ENCODE results near the gene ACHE. TPM values are rescaled to one million over a fixed set of nuclear protein-coding genes. Genes with fewer than 3 reads are reported as not detected.

Gene ACHE
- total and polyA plus RNA-seq, 2 of the 13 experiments (the other 11 are each of a cell fraction or from before 2014, with no cell fraction given), result 0.18 to 0.40 TPM

DNA sequence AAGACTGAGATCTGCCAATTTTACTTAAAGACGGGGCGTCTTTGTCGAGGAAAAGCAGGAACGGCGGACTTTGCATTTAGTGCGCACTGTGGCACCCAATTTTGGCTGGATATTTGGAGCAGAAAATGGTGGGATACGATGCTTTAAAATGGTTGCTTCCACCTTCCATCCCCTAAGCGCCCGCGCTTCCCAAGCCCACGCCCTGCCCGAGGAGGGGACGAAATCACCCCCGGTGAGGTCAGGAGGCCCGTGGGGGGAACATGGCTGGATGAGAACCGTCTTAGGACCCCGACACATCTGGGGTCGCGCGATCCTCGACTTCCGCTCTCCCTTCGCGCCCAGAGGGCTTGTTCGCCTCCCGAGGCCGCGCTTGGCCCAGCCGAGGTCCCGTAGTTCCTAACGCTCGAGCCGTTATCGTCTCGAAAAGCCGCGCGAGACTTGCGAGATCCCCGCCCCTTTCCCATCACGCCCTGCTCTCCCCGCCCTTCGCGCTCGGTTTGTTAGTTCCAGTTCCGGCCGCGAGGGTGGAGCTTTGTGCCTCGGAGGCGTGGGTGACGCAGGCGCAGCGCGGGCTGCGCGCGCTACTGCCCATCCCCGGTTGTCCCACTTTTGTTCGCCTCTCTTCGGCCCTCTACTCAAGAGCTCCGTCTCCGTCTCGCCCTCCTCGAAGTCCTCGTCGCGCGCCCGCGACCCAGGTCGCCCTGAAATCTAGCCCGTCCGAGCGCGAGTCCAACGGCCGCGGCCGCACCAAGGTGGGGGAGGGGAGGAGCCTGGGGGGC lies 20.9 kb downstream of the ACHE start, which contains the start of gene SRRT (continued):
- TF ChIP-seq, protein P1, sequence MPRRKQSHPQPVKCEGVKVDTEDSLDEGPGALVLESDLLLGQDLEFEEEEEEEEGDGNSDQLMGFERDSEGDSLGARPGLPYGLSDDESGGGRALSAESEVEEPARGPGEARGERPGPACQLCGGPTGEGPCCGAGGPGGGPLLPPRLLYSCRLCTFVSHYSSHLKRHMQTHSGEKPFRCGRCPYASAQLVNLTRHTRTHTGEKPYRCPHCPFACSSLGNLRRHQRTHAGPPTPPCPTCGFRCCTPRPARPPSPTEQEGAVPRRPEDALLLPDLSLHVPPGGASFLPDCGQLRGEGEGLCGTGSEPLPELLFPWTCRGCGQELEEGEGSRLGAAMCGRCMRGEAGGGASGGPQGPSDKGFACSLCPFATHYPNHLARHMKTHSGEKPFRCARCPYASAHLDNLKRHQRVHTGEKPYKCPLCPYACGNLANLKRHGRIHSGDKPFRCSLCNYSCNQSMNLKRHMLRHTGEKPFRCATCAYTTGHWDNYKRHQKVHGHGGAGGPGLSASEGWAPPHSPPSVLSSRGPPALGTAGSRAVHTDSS (CRISPR knock-in tag; conservative IDR thresholded peaks at IDR 0.05), result no peak
- TF ChIP-seq ZNF431 (CRISPR knock-in tag; IDR thresholded peaks at IDR 0.05; ENCODE audit: borderline replicate concordance, low read depth) (peak; percentile 81; the same call in 1 of the 2 replicates), CAMTA2 (CRISPR knock-in tag; IDR thresholded peaks at IDR 0.05; ENCODE audit: borderline replicate concordance) (no peak), PAX8 (CRISPR knock-in tag; IDR thresholded peaks at IDR 0.05; ENCODE audit: borderline replicate concordance) (peak; percentile 92; the same call in 1 of the 2 replicates), MAZ (IDR thresholded peaks at IDR 0.05; ENCODE audit: borderline replicate concordance, low read depth, low read length) (peak; percentile 60; the same call in 1 of the 2 replicates), MAZ (CRISPR knock-in tag; IDR thresholded peaks at IDR 0.05; ENCODE audit: low read depth) (peak; percentile 94), SRSF4 (IDR thresholded peaks at IDR 0.05; ENCODE audit: low read depth, low read length, poor library complexity, severe bottlenecking) (no peak), ISL2 (CRISPR knock-in tag; IDR thresholded peaks at IDR 0.05) (peak; percentile 29; the same call in 1 of the 2 replicates), MLLT10 (CRISPR knock-in tag; IDR thresholded peaks at IDR 0.05) (no peak), NR2C2 (CRISPR knock-in tag; IDR thresholded peaks at IDR 0.05; ENCODE audit: borderline replicate concordance) (peak; percentile 86), ZNF598 (CRISPR knock-in tag; IDR thresholded peaks at IDR 0.05; ENCODE audit: borderline replicate concordance) (no peak), ZBED4 (CRISPR knock-in tag; IDR thresholded peaks at IDR 0.05; ENCODE audit: borderline replicate concordance) (0 out of 2 replicates have a peak, but pooled peaks have one; percentile 27), SATB2 (CRISPR knock-in tag; IDR thresholded peaks at IDR 0.05) (no peak), ONECUT2 (CRISPR knock-in tag; IDR thresholded peaks at IDR 0.05) (no peak), KLF13 (CRISPR knock-in tag; IDR thresholded peaks at IDR 0.05) (no peak), POGZ (CRISPR knock-in tag; IDR thresholded peaks at IDR 0.05) (peak; percentile 97), HMG20B (CRISPR knock-in tag; conservative IDR thresholded peaks at IDR 0.05) (no peak), ZNF235 (CRISPR knock-in tag; IDR thresholded peaks at IDR 0.05; ENCODE audit: borderline replicate concordance) (no peak), CHD2 (IDR thresholded peaks at IDR 0.05; ENCODE audit: low read depth, low read length) (peak; percentile 95), ARID5B (CRISPR knock-in tag; IDR thresholded peaks at IDR 0.05) (peak; percentile 68)

Measured in HepG2 (cell line).